GM19240 (cell line): Measurements from ENCODE around the gene ZMAT3.
A peak's percentile ranks its signal among the peaks of the same experiment; 100 is the strongest.
"Not testable (repeated sequence)": the region's sequence is repeated elsewhere in the genome, so short reads cannot be mapped to it uniquely, and the experiment has no call there.

Experiments
- DNase-seq: peaks from one replicate; pipeline ENCODE4 v3.0.0; 2011; ENCODE audit warnings: low spot score; ENCODE audit not compliant: insufficient read length

The ZMAT3 gene, protein sequence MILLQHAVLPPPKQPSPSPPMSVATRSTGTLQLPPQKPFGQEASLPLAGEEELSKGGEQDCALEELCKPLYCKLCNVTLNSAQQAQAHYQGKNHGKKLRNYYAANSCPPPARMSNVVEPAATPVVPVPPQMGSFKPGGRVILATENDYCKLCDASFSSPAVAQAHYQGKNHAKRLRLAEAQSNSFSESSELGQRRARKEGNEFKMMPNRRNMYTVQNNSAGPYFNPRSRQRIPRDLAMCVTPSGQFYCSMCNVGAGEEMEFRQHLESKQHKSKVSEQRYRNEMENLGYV

DNA sequence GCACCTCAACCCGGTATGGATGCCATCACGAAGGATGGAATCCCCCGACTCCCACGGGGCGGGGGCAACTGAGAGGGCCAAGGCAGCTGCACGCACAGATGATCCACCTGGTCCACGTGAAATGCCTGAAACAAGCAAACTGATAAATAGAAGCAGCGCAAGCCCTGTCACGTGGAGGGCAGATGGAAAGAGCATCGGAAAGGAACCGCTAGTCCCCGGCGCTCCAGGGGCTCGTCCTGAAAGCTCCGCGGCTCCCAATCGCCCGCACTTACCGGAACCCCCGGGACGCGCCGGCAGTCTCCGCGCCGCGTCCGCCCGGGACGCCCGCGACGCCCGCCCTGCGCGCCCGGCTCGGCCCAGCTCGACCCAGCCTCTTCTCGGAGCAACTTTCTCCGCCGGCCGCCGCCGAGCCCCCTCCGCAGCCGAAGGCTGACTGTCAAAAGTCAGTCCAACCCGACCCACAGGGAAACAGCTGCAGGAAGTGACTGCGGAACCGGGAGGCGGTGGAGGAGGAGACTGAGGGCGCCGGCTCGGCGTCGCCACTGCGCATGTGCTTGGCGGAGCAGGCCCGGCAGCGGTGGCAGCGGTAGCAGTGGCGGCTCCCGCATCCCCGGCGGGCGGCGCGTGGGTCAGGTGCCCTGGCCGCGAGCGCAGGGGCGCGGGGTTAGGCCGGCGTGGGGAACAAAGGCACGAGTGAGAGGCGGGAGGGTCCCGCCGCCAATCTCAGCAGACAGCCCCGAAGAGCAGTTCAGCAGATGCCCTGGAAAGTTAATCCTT lies at the start of gene ZMAT3:
ZMAT3 (minus strand) TSS at position 487 of the 777 bp plus-strand sequence. CDS start 4,057 bp downstream, outside the sequence.
- peak; percentile 45 for DNase-seq

DNA sequence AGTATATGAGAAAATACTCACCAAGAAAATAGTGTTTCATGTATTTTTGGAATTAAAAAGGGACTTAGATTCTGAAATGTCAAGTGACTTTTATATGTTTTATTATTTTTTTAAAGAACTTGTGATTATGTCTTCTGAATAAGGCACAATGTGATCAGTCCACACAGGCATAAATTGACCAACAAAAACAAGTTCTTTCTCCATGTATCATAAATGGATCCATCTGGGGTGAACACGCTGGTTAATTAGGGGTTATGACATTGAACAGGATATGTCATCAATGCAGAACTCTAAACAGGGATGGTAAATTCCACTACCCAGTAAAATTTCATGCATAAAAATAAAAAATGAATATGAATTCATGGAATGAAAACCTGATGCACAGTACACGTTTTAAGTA lies 45.2 kb upstream of the ZMAT3 start:
- no peak for DNase-seq

DNA sequence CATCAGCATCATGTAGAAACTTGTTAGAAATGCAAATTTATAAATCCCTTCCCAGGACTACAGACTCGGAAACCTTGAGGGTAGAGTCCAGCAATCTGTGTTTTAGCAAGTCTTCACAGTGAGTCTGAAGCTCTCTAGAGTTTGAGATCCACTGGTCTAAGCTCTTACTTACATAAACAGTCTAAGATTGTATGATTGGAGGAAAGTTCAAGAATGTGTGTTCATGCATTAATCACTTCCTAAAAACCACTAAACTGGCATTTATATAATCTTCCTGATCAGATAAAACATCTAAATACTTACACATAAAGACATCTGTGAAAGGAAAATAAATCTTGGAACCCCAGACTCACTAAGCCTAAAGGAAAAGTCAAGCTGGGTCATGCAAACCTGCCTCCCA lies 43.8 kb upstream of the ZMAT3 start:
- DNase-seq = not testable (repeated sequence)

DNA sequence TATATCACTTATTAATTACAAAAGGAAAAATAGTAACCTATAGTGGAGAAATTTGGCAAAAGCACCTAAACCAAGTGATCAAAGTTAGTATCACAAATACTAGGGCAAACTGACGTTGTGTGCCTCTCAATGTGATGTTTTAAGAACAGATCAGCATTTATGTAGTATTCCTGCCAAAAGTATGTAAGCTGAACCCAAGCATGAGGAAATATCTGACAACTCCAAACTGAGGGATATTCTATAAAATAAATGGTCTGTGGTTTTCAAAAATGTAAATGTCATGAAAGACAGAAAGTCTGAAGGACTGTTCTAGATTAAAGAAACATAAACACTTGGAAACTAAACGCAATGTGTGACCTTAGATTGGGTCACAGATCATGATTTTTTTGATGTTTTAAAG lies 42.3 kb upstream of the ZMAT3 start:
- DNase-seq = no peak

DNA sequence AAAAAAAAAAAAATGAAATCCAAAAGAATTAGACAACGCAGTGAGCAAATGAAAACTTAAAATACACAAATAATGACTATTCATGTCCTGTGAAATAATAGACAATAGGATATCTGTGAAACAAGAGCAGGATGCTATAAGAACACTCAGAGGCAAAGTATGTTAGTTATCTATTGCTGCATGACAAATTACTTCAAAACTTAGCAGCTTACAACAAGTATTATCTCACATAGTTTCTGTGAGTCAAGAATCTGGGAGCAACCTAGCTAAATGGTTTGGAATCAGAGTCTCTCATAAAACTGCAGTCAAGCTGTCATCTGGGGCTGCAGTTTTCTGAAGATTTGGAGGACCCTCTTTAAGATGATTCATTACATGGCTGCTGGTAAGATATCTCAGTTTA lies 36.5 kb upstream of the ZMAT3 start:
- no peak for DNase-seq

DNA sequence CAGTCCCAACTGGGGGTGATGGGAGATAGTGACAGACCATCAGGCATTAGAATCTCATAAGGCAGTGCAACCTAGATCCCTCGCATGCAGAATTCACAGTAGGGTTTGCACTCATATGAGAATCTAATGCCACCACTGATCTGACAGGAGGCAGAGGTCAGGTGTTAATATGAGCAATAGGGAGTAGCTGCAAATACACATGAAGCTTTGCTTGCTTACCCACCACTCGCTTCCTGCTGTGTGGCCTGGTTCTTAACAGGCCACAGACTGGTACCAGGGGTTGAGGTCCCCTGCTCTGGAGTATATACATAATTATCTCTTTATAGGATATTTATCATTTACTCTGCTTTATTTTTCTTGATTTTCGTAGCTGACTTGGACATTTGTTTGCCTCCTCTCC lies 36.0 kb upstream of the ZMAT3 start:
- no peak for DNase-seq

DNA sequence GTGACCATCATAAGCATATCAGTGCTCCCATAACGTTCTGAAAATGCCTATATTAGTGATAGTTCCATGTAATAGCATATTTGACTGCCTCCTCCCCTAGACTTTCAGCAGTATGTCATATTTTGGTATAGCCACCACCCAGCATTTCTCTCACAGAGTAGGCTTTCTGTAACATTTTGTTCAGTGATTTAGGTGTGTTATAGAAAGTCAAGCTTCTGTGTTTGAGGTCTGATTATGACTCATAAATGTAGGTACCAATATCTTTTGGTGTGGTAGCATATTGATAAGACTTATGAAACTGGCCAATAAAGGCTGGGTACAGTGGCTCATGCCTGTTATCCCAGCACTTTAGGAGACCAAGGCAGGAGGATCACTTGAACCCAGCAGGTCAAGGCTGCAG lies 34.3 kb upstream of the ZMAT3 start:
- no peak for DNase-seq

DNA sequence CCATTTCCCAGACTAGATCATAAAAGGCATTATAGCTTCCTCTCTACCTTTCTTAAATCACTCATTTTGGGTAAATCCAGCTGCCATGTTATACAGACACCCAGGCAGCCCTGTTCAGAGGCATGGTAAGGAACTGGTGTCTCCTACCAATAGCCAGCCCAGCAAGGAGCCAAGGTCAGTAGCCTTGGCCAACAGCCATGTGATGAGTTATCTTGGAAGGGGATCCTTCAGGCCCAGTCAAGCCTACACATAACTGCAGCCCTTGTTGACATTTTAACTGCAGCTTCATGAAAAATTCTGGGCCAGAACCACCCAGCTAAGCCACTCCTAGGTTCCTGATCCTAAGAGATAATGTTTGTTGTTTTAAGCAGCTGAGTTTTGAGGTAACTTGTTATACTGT lies 29.0 kb upstream of the ZMAT3 start:
- DNase-seq = no peak

DNA sequence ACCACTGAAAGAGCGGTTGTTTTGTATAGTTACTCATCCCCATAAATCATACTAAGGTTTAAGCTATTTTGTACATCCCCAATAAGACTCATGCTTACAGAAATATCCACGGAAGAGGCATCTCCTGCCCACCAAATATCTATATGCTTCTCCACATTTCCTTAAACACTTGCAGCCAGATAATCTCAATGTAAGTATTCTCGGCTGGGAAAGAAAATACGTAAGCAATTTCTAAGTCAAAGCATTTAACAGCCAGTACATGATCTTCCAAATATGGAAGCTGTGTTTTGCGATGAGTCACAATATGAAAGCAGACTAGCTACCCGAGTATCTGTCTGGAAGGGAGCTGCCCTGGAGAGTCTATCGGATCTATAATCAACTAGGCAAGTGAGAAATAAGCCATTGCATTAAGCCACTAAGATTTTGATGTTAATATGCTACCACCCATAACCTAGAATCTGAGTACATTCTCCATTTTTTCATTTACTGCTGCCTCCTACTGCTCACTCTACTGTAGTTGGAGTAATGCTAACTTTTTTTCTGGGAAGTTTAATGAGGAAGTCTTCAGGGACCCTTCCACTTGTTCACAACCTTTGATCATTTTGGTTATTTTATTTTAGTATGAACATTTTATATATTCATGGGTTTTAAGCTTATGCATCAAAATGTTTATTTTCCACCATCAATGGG lies 26.9 kb upstream of the ZMAT3 start:
- no peak for DNase-seq

DNA sequence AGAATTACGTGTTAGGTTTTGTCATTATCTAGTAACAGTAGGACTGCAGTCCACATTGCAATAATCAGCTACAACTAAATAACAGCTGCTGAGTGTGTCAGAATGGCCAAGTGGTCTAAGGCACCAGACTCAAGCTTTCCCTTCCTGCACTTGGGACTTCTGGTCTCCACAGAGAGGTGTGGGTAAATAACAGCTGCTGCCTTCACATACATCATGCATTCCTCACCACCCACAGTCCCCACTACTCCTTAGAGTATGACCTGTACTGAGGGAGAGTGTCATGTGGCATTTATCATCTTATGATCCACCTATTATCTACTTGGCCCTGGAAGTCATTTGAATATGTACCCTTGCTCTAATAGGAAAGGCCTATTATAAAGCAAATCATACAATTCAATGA lies 22.2 kb upstream of the ZMAT3 start:
- DNase-seq = no peak

DNA sequence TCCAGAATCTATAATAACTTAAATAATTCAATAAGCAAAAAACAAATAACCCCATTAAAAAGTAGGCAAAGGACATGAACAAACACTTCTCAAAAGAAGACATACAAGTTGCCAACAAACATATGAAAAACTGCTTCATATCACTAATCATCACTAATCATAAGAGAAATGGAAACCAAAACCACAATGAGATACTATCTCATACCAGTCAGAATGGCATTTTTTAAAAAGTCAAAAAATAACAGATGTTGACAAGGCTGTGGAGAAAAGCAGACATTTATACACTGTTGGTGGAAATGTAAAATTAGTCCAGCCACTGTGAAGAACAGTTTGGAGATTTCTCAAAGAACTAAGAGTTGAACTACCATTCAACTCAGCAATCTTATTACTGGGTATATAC lies 19.5 kb upstream of the ZMAT3 start:
- DNase-seq = no peak

DNA sequence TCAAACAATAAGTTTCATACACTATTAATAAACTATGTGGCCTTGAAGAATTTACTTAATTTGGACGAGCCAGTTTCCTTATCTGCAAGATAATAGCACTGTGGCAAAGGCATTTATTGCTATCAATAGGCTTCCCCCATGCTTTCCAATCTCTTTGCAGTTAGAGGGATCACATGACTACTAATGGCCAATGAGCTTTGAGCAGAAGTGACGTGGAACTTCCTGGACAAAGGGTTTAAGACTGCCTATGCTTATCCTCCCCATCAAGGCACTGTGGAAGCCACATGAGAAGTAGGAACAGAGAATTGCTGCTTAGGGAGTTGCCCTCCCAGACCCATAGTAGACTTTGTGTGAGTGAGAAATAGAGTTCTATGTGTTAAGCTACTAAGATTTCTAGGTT lies 16.7 kb upstream of the ZMAT3 start:
- DNase-seq = no peak

DNA sequence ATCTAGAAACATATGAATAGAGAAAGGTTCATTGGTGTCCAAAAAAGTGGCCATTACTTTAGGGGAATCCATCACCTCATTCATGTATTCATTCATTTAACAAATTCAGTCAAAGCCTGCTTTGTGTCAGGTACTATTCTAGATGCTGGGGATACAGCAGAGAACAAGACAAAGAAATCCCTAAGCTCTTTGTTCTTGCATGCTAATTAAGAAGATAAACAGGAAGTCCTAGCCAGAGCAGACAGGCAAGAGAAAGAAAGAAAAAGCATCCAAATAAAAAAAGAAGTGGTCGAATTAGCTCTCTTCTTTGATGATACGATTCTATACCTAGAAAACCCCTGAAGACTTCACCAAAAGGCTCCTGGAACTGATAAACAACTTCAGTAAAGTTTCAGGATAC lies 12.4 kb upstream of the ZMAT3 start:
- DNase-seq = no peak

DNA sequence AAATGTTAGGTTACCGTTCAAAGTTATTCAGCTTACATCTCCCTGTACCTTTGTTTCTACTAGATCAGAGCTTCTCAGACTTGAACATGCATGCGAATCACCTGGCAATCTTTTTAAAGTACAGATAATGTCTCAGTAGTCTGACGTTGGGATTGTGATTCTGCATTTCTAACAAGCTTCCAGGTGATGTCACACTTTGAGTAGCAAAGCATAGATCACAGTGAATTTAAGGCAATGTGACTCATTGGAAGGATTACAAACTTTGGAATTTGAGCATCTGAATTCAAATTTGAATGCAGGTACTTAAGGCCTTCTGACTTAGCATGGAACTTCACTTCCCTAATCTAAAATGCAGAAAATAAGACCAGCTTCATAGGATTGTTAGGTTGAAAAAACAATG lies 10.8 kb upstream of the ZMAT3 start:
- DNase-seq = no peak

DNA sequence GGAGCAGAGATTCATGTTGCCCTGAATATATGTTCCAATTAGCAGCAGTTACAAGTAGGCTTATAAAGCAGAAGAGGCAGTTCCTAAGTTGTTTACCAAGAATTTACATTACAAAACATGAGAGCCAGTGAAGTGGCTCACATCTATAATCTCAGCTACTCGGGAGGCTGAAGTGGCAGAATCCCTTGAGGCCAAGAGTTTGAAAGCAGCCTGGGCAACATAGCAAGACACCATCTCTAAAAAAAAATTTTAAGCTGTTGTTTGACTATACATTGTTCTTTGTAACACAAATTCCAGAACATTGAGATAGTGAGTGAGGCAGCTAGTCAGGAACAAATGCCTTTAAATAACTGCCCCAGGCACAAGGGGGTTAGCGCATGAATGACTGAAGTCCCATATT lies 10.3 kb upstream of the ZMAT3 start:
- DNase-seq = no peak

DNA sequence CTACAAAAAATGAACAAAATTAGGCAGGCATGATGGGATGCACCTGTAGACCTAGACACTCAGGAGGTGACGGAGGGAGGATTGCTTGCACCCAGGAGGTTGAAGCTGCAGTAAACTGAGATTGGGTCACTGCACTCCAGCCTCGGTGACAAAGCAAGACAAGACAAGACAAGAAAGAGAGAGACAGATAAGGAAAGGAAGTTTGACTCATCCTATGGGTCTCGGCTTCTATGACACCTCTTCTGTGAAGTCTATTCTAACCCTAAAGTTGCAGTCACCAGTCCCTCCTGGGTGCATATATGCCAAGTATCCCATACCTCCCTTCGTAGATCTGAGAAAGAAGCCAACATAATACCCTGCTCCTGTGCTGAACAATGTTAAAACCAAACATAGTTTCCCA lies 7.9 kb upstream of the ZMAT3 start:
- no peak for DNase-seq

DNA sequence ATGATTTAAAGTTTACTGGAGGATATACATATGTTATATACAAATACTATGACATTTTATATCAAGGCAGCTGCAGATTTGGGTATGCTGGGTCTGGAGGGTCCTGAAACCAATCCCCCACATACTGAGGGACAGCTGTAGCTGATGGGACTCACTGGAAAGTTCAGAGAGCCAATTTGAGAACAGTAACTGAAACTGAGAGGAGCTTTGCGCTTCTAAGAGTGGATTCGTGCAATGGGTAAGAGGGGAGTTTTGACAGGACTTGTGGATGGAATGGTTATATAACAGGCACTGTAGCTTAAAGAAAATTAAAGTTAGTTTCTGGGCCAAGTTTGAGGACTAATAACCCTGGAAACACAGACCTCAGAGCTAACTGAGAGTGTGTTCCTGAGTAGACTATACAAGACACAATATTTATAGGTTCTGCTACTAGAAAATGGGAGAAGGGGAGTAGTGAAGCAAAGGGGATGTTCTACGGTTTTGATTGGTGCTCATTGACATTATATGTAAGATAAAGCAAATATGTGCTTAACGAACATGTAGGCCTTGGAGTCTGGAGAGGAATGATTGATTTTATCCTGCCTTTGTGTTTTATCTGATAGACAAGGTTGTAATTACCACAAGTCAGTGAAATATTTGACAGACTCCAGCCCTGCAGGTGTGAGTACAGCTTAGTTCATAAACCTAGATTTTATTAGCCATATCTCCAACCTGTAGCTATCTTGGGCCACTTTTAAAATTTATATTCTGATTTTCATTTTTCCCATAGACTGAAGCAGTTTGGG lies 4.8 kb upstream of the ZMAT3 start:
- no peak for DNase-seq

DNA sequence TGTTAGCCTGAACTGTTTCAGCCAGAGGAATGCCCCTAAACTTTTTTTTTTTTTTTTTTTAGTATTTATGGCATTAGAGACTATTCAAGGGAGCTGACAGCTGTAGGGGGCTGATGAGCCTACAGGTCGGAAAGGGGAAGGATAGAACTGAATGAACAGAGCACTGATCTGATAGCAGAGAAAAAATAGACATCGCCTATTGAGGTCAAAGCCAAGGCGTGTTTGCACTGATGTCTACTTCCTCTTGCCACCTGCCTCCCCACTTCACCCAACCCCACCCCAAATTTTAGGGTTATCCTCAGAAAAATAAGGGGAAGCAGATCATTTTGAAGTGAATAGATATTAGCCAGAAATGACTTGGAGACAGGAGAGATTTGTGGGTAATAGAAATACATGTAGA lies 3.0 kb upstream of the ZMAT3 start:
- DNase-seq = no peak

DNA sequence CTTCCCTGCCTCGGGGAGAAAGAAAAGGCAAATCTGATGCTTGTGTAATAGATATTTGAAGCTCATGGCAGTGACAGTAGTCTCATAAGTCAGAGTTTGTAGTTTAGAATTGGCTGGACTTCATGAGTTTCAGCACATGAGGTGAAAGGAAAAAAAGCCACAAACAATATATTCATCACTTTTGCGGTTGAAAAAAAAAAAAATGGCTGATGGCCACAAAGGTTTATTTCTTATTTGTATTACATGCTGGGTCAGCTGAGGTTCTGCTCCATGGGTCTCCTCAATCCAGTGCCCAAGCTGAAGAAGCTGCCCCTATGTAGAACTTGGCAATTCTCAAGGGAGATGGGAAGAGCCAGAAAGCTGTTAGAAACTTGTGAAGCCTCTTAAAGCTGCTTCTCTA lies 2.2 kb upstream of the ZMAT3 start:
- DNase-seq = no peak

DNA sequence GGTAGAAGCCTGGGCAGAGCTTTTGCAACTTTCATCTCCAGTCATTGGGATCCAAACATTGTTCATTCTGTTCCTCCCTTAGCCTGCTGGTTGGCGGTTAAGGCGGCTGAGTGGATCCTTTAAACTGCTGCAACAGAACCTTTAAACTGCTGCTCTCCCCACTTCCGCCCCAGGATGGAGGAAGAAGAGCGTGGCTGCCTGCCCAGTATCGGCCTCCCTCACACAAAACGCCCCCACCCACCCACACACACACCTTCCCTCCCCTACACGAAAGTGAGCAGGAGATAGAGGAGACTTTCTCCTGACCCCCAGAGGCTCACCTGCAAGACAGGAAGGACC lies 460 bp upstream of the ZMAT3 start:
- DNase-seq = no peak

DNA sequence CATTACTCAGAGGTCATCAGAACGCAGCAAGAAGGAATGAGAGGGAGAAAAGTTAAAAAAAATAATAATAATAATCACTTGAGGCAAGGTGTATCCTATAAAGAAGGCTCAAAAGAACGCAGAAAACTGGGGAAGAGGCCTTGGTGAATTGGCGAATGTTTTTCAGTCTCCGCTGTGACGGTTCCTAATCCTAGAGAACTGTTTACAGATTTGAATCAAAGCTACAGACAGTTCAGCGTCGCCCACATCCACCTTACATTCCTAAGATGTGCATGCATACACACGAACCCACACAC lies 634 bp downstream of the ZMAT3 start:
- DNase-seq = no peak

DNA sequence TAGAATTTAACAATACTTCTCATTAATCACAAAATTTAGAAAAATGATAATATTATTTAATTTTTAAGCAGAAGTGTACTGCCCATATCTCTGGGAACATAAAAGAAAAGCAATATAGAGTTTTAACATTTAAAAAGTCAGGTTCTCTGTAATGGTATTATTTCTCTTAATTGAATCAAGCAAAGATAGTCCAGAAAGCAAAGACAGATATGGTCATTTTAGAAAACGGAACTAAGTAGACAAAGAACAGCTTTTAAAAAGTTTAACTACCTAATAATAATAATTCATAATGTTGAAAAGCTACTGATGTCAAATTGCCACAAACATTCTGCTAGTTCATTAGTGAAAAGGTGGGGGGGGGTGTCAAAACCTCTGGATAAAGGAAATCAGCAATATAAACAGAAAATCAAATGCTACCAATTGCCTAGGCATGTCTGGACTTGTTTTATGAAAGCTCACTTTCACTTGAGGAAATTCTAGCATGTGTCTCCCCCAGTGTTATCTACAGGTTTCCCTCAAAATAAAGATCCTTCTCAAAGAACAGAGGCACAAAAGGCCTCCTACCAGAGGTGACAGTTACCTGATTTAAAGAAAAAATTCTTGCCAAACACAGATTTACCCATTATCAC lies 1.7 kb downstream of the ZMAT3 start:
- DNase-seq = no peak
